8988T (cell line): Measurements from ENCODE around the gene GNA12.

Experiments used
- DNase-seq: peaks from one replicate; pipeline ENCODE4 v3.0.0; 2011

The GNA12 gene

DNA sequence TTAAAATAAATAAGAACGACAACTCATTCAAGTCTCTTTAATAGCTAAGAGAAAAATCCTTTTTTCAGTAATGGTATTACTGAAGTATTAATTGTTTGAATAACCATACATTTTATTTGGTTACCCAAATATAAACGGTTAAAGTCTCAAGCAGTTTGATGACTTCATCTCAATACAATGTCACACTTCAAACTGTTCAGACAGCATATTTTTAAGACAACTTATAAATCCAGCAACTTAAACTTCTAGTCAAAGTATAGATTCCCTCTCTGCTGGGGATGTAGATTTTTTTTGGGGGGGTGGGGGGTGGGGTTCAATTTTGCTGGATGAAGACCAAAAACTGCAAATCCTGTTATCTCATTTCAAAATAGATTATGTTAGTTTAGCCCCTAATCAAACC is 42.0 kb downstream of the GNA12 start:
- DNase-seq, result no peak

DNA sequence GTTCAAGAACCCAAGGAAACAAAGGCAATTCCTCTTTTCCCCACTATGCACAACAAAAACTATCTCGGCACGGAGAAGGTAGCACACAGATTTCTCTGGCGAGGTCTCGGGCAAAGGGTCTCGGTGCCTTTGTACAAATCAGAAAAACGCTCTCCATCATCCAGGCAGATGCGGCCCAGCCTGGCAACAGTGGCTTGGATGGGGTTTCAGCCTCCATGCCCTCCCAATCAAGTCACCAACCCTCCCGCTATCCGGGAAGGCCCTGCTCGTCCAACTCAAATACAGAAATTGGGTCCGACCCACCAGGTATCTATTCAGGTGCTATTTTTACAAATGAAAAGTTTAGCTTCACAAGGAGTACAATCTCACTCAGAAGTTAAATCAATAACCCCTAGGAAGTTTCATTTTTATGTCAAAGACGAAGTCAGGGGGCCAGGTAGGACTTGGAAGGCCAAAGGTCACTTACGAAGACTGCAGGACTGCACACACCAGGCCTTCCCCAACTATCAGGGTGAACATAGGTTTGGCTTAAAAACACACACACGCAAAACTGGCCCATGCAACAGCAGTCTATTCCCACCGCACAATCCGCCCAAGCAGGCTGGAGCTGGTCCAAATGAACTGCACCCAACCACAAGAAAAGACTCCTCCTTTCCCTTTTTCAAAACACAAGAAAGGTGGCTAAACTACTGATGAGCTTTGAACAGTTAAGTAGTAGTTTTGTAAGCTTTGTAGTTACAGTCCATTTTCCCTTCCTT is 43.0 kb downstream of the GNA12 start:
- no peak for DNase-seq

DNA sequence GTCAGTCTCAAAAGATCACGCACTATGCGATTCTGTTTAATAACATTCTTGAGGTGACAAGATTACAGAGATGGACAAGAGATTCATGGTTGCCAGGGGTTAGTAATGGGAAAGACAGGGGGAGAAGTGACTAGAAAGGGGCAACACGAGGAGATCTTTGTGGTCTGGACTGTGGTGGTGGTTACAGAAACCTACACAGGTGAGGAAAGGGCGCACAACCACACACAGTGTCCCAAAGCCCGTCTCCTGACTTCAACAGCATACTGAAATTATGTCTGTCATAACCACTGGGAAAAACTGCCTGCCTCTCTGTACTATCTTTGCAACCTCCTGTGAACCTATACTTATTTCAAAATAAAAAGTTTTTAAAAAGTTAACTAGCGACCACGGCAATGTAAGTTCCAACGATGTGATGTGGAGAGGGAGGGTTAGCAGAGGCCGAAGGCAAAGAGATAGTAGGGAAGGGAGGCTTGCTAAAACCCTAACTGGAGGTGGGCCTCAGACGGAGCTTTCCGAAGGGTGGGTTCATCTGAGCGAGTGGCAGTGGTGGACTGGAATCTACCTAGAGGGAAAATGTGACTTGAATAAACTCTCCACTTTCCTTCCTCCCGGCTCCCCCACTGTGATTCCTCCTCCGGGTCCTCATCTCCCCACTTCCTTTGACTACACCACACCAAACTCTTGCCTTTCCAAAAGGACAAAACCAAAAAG is 43.7 kb downstream of the GNA12 start:
- no peak for DNase-seq

DNA sequence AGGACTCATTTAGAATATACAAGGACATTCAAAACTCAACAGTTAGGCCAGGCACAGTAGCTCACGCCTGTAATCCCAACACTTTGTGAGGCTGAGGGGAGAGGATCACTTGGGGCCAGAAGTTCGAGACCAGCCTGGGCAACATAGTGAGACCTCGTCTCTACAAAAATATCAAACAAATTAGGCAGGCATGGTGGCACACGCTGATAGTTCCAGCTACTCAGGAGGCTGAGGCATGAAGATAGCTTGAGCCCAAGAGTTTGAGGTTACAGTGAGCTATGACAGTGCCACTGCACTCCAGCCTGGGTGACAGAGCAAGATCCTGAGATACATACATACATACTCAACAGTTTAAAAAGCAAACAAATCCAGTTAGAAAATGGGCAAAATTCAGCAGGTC is 44.9 kb downstream of the GNA12 start:
- no peak for DNase-seq

DNA sequence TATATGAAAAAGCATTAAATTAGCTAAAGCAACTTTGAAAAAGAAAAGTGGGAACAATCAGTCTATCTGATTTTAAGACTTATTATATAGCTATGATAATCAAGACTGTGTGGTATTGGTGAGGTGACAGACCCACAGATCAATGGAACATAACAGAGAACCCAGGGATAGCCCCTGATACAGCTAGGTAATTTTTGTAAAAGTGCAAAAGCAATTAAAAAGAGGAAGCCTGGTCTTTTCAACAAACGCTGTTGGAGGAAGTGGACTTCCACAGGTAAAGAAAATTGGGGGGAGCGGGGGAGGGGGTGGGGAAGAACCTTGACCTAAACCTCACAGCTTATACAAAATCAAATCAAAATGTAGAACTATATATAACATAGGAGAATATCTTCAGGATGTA is 45.4 kb downstream of the GNA12 start:
- DNase-seq, result no peak

DNA sequence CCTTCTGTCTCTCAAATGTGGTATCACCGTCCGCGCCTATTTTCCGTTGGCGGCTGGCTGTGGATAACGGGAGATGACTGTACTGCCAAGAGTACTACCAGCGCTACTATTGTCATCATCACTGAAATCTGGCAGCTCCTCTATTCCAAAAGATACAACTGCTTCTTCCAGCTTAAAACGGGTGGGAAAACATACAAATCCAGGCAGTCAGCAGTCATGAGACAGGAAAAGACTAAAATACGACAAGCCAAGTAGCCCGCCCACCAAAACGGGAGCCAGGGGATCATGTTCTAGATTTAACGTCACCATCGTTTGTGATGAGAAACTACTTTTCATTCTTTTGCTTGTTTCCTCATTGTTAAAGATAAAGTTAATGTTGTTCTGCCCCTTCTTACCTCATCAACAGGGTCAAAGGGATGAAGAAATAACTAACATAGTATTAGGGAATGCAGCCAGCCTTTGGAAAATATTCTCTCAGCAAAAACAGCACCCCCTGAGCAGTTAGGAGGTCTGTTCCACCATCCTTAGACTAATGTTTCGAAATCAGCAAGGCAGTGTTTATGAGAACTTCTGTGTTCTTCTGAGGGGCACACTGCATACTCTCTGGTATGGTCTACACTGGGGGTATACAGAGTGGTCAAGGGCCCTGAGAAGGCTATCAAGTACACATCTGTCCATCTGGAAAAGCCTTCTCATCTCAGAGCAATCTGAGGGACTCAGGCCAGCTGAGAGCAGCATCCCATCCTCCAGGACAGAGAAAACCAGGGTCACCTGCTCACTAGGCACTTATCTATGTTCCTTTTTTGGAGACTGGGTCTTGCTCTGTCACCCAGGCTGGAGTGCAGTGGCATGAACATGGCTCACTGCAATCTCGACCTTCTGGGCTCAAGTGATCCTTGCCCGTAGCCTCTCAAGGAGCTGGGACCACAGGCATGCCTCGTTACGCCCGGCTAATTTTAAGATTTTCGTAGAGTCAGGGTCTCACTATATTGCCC is 47.5 kb downstream of the GNA12 start:
- no peak for DNase-seq

DNA sequence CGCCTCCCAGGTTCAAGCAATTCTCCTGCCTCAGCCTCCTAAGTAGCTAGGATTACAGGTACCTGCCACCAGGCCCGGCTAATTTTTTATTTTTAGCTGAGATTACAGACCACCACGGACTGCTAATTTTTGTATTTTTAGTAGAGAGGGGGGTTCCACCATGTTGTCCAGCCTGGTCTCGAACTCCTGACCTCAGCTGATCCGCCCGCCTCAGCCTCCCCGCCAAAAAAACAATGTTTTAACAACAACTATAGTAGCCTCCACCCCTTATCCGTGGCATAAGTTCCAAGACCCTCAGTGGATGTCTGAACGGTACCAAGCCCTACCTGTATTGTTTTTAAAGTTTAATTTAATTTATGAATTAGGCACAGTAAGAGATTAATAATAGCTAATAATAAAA is 48.2 kb downstream of the GNA12 start:
- DNase-seq, result no peak

DNA sequence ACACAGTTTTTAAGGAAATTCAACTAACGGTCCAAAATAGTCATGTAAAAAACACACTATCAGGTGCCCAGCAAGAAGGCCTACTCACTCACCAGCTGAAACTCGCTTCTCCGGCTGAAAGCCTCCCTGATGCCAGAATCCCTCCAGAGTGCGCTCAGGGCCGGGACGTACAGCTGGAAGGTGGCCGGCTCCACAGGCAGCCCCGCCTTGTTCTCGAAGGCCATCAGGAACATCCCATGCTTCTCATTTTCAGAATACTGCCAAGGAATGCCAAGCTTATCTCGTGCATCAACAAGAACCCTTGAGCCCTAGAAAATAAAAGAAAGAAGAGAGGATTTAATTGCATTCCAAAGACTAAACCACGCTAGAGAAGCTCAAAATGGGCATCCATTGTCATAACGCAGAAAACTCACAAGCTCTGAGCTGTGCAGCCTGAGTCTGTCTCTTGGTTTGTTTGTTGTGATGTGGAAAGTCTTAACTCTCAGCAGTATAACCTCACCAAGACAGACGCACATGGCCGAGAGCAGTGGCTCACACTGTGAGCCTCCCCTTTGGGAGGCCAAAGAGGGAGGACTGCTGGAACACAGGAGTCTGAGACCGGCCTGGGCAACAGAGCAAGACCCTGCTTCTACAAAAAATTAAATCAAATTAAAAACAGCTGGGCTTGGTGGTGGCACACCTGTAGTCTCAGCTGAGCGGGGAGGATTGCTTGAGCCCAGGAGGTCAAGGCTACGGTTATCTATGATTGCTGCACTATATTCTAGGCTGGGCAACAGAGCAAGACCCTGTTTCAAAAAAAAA is 49.1 kb downstream of the GNA12 start:
- no peak for DNase-seq

DNA sequence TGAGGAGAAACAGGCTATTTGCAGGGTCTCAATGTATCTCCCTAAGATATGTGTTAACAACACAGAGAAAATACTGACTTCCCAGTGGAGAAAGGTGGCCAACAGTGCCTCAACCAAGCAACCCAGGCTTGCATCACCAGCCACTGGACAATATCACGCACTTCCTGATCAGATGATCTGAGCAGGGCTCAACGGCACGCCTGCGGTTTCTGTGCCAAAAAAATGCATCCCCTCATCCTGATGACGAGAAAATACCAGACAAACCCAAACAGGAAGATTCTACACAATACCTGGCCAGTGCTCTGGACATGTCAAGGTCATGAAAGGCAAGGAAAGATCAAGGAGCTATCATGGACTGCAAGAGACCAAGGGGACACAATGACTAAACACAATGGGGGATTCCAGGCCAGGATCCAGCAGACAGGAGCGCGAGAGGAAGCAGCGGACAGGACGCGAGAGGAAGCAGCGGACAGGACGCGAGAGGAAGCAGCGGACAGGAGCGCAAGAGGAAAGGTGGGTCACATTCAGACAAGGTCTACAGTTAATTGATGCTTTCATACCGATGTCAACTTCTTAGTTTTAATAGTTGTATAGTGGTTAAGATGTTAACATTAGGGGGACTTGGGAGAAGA is 51.1 kb downstream of the GNA12 start:
- no peak for DNase-seq

DNA sequence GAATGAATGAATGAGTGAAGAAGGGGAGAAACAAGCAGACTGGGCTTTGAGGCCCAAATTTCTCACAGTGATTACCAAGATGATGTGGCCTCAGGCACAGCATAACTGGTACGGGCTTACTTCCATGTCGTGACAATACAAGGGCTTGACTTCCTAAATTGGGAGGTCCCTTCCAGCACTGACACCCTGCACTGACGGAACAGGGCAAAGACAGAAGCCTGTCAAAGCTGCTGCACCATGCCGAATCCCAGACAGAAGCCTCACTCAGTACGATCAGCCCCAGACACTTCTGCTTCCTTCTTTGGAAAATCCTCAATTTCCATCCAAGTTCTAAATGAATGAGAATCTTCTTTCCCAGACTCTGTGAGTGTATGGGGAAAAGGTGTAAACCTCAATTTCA is 51.9 kb downstream of the GNA12 start:
- no peak for DNase-seq

DNA sequence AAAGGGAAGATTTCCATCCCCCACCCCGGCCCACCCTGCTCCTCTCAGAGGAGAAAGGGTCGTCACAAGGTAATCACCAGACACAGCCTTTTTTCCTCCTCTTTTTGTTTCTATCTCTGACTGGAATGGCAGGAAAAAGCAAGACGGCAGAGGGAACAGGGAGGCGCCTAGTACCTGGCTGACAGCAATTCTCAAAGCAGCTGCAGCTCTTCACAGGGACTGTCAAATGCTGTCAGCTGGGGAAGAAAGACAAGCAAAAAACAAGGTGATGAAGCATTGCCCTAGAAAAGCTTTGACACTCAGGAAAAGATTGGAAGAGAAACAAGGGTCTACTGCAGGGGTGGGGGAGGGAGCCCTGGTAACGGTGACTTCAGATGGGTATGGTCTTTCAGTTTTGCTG is 52.7 kb downstream of the GNA12 start:
- DNase-seq, result no peak

DNA sequence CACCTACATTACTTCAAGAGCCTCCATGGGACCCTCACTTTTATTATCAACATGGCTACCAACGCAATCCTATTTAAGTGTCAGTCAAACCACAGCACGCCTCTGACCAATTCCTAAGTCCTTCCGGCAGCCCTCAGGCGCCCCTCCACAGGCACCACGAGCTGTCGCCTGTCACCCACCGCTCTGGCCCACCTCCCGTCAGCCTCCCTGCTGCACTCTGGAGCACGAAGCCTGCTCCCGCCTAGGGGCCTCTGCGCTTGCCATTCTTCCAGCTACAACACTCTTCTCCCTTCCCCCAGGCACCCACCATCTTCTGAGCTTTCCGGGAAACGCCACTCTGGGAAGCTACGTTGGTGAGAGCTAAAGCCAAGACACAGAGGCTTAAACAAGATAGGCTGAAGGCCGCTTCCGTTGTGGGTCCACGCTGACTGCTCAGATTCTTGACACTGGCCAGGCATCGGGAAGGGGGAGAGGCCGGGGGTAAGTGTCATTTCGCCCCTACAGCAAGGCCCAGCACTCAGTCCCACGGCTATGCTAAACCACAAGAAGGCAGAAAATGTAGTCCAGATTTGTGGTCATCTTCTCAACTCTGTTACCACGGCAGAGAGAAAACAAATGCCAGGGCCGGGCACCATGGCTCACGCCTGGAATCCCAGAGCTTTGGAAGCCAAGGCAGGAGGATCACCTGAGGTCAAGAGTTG is 56.7 kb downstream of the GNA12 start:
- DNase-seq, result no peak

DNA sequence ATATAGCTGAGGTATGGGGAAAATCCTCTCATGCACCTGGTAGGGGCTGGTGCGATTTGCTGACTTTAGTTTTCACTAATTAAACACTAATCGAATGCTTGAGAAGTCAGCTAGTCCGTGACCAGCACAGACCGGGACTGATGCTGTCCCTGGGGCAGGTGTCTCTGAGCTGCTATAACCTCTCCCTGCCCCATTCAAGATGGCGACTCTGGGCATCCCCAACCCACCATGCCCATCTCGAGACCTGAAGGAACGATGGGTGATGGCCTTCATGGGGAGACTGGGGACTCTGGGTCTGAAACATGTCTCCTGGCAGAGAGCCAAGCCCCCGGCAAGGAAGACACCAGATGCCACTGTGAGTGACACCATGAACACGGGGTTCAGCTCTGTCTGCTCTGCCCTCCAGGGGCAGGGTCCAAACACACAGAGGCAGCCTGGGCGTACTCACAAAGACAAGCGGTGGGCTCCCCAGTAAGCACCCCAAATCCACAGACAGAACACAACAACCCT is 57.4 kb downstream of the GNA12 start:
- DNase-seq, result no peak

DNA sequence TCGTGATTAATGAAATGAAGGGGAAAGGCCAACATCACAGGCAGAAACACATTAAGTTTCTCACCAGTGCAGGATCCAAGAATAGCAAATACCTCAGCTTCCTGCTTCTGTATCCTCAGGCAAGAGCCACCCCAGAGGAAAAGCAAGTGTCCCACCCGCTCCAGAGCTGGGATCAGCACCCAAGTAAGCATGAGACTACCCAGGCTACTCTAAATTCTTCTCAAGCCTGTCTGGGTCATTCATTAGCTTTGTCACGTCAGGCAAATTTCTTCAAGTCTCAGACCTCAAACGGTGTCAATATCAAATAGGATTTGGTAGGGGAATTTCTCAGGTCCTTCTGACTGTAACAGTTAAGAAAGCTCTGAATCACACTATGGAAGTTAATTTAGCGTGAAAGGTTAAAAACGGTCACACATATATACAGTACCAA is 59.0 kb downstream of the GNA12 start:
- no peak for DNase-seq

DNA sequence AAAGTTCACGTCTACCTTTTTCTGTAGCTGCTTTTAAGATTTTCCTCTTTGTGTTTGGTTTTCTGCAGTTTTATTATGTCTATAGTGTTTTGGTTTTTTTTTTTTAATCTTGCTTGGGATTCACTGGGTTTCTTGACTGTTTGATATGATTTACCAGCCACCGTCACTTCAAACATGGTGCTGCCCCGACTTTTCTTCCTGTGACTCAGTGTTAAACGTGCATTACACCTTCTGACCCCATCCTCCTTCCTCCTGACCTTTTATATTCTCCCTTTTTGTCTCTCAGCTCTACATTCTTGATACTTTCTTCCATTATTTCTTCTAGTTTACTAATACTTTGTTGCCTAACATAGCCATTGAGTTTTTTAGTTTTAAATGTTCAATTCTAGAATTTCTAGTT is 61.5 kb downstream of the GNA12 start:
- no peak for DNase-seq

DNA sequence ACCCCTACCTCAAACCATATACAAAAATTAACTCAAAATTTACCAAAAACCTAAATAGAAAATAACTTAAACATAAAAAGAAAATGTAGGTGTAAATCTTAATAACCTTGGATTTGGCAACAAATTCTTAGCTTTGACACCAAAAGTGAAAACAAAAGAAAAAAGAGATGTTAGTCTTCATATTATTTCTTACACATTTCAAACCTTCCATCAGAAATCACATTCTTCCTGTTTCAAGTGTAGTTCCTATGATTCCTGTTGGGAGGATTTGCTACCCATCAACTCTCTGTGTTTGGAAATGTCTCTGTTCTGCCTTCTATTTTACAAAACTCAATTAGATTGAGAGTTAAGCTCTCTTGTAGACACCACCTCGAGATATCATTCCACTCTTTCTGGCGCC is 62.0 kb downstream of the GNA12 start:
- no peak for DNase-seq

DNA sequence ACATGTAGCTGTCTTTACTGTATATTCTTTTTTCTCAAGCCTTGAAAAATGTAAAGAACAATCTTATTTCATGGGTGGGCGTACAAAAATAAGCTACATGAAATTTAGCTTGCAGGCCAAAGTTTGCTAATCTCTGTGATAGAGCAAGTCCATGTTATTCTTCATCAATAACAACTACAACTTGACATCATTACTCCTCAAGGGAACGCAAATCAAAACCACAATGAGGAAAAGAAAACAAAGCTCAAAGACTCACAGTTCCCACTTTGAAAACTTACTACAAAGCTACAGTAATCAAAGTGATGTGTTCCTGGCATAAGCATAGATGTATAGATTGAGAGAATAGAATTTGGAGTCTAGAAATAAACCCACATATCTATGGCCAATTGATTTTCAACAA is 62.5 kb downstream of the GNA12 start:
- DNase-seq, result no peak

DNA sequence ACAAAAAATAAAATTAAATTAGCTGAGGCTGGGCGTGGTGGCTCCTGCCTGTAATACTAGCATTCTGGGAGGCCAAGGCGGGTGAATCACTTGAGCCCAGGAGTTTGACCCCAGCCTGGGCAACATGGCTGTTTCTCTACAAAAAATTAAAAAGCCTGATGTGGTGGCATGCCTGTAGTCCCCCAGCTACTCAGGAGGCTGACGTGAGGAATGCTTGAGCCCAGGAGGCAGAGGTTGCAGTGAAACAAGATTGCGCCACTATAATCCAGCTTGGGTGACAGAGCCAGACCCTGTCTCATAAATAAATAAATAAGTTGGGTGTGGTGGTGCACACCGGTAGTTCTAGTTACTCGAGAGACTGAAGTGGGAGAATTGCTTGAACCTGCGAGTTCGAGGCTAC is 65.1 kb downstream of the GNA12 start:
- no peak for DNase-seq

DNA sequence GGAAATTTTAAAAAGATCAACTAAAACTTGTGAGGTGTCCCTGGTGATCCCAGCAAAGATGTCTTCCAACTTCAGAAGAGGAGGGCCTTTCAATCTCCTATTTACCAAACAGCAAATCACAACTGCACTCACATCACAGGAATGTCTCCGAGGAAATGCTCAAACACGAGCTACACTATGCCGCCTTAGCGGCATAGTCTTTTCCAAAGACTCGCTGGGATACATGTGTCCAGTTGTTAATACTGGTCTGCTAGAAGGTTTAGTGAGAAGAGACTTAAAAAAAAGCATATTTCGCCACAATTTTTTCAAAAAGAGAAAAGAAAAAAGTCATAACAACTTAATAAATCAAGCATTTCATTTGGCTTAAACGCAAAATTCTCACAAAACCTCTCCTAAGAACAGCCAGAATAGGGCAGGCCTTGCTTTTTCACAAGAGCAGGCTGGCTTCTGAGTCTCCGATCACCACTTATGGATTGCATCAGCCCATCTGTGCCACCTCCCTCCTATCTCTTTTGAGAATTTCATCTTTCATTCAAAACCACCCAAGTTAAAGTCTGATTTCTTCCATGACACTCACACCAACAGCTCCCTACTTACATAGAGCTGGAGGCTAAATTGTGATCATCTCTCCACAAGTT is 66.1 kb downstream of the GNA12 start:
- DNase-seq, result no peak

DNA sequence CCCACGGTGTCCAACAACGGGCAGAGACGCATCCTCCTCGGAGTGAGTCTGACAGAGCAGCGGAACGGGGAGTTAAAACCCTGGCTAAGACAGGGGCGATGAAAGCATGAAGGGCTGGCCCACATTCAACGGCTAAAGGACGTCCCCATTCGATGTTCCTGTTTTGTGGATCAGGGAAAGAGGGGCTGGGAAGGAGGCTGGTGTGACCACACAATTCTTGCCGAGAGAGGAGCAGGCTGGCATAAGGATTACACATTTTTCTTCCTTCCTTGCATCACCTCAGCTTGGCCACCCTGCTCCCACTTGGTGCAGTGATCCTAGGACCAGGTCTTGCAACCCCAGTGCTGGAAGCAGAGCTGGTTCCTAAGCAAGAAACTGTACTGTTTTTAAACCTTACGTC is 67.7 kb downstream of the GNA12 start:
- DNase-seq, result no peak

DNA sequence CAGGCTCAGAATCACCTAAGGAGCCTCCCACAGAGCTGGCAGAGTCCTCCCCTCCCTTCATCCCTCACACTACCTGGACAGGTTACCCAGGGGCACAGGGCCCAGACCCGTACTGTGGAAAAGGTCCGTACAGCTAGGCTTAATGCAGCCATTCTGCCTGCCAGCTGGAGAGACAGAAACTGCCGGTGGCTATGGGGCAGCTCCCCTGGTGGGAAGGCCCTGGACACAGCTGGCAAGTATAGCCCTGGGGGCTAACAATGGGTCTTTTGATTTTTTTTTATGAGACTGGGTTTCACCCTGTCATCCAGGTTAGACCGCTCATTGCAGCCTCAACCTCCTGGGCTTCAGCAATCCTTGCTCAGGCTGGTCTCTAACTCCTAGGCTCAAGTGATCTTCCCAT is 68.3 kb downstream of the GNA12 start:
- no peak for DNase-seq
